Germinal center (tissue), 1 donor: ENCODE measurements around the gene GOLGA8N.

ENCODE experiments used
- DNase-seq: peaks from one replicate; pipeline ENCODE4 v3.0.0; 2012; ENCODE audit warnings: mixed read lengths, low spot score

GOLGA8N gene

DNA sequence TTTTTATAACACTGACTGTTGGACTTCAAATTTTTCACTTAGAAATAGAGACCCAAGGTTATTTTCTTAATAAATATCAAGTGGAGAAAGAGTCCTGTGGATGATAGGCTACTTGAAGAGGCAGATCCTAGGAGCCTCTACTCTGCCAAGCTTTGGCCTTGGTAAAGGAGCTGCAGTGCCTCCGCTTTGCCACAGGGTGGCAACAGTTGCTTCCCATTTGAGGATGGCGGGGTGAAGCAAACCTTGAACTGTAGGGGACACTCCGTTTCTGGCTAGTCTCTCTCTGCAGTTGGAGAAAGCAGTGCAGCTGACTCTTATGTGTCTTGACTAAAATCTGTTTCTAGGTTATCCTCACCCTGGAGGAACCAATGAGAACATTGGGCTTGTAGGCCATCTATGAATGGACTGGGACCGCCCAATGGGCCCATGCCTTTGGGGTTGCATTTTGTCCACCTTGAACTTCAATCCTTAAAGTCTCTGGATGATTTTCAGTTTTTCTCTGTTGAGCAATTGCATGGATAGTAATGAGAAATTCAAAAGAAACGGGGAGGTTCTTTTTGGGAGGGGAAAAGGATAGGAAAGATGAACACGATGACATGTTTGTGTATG is 58.1 kb downstream of the GOLGA8N start:
- DNase-seq = peak; percentile 79

- DNase-seq = no peak
These were observed 58.9 kb downstream of the GOLGA8N start for GRCh38 chr15:32652178-32652577.

DNA sequence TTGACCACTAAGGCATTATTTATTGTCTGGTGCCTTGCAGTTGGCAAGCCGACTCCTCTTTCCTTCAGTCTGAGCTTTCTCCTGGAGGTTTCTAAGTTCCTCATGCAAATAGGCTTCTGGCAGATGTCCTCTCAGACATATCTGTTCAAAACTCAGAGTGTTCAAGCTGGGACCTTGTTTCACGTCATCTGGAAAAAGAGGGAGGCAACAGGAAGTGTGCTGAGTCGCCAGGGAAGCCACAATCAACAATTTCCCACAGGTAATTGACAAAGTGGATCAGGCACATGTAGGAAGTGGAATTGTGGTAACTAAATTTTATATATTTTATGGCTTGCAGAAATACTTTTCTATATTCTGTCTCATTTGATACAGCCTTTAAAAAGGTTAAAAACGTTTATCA is 62.8 kb downstream of the GOLGA8N start:
- DNase-seq = no peak

DNA sequence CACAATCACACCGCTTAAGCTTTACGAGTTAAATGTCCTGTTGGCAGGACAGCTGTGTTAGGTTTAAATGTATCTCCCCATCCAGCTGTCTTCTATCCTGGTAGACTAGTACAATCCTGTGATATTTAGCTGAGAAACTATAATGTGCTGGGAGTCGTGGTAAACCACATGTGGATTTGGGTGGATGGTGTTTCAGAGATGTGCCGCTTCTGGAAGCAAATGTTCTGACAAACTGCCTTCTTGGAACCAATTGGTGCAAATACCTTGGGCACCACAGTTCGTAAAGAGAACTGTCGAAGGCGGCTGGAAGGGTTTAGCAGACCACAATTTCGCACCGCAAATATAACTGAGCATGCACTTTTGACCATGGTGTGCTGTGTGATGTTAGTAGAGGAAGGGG is 63.2 kb downstream of the GOLGA8N start:
- DNase-seq = no peak
